HG02642 (cell line): ENCODE measurements around the gene RAB1A.
A peak's percentile ranks its signal among the peaks of the same experiment; 100 is the strongest.
"Not testable (repeated sequence)": the region's sequence is repeated elsewhere in the genome, so short reads cannot be mapped to it uniquely, and the experiment has no call there.

Experiments used
- ATAC-seq: cut with Tn5 transposase; IDR thresholded peaks from one replicate; pipeline ENCODE4 v1.9.1; 2021; ENCODE audit warnings: mild to moderate bottlenecking; ENCODE audit not compliant: unreplicated experiment, poor library complexity

RAB1A gene

DNA sequence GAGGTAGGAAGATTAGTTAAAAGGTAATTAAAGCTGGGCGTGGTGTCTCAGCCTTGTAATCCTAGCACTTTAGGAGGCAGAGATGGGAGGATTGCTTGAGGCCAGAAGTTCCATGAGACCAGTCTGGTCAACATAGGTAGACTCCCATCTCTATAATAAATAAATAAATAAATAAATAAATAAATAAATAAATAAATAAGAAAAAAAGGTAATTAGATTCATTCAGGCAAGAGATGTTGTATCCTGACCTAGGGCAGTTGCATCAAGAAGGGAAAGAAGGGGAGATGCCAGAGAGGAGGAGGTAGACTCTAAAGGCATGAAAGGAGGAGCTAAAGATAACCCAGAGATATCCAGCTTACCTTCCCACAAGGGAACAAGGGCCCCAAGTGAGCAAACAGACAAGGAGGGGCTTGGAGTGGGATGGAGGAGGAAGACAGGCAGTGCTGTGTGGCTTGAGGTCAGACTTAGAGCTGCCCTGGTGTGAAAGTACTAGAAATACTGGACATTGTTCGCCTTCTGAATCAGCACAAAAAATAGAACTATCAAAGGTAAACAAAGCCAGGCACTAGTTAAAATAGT is 7.4 kb upstream of the RAB1A start:
- ATAC-seq, result no peak

DNA sequence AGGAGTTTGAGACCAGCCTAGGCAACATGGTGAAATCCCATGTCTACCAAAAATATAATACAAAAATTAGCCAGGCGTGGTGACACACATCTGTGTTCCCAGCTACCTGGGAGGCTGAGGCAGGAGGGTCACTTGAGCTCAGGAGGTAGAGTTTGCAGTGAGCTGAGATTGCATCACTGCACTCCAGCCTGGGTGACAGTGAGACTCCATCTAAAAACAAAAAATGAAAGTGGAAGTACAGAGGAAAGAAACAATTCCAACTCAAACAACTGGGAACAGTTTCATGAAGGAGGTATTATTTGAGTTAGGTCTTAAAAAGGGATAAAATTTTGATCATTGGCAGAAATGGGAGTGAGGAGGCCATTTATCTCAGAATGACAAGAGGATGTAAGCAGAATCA is 6.3 kb upstream of the RAB1A start:
- ATAC-seq, result no peak

- no peak for ATAC-seq
These were observed 4.3 kb upstream of the RAB1A start for GRCh38 chr2:65134158-65134557.

DNA sequence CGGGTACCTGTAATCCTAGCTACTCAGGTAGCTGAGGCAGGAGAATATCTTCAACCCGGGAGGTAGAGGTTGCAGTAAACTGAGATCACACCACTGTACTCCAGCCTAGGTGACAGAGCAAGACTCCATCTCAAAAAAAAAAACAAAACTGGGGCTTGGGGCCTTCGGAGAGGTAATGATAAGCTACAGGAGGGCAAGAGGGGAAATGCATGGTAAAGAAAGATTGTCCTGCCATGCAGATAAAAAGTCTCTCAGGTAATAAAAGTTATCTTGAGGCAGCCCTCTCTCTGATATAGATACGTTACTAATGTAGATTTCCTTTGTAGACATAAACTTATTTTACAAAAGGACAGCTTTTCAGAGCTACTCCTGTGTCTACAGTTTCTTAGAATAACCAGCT is 3.7 kb upstream of the RAB1A start:
- no peak for ATAC-seq

GRCh38 chr2:65132930-65133329 is 3.0 kb upstream of the RAB1A start:
- not testable (repeated sequence) for ATAC-seq

- peak; percentile 33 for ATAC-seq
These were observed 814 bp upstream of the RAB1A start for GRCh38 chr2:65130664-65131175.

GRCh38 chr2:65129286-65129825 is 550 bp downstream of the RAB1A start:
- ATAC-seq, result peak; percentile 6

- ATAC-seq, result no peak
These were observed 1.4 kb downstream of the RAB1A start for GRCh38 chr2:65128297-65129190.

DNA sequence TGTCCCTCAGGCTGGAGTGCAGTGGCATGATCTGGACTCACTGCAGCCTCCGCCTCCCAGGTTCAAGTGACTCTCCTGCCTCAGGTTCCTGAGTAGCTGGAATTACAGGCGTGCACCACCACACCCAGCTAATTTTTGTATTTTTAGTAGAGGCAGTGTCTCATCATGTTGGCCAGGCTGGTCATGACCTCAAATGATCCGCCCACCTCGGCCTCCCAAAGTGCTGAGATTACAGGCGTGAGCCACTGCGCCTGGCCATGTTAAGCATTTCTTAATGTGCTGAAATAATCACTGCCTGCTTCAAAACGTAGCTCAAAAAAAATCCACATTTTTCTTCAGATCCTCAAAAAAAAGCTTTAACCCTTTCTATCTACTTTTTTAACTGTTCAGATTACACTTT is 4.4 kb downstream of the RAB1A start:
- not testable (repeated sequence) for ATAC-seq

GRCh38 chr2:65122313-65122712 is 7.6 kb downstream of the RAB1A start:
- ATAC-seq, result no peak

GRCh38 chr2:65120990-65121693 is 8.8 kb downstream of the RAB1A start:
- ATAC-seq, result no peak

DNA sequence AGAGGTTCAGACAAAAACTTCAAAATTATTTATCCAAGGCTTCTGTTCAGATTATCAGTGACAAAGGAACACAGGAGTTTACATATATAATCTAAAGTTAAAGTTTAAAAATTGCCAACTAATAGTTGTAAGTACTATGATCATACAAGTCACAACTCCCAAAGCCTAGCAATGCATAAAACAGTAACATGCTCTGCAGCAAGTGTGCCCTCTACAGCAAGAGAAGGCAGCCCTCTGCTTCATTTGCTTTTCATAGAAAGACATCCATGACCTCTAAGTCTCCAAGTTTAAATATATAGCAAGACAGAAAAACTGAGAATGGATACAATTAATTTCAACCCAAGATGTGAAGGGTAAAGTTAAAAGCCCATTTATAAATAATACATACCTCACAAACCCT is 13.3 kb downstream of the RAB1A start:
- ATAC-seq, result no peak

- no peak for ATAC-seq
These were observed 15.0 kb downstream of the RAB1A start for GRCh38 chr2:65114921-65115320.

- no peak for ATAC-seq
These were observed 16.1 kb downstream of the RAB1A start for GRCh38 chr2:65113816-65114215.

DNA sequence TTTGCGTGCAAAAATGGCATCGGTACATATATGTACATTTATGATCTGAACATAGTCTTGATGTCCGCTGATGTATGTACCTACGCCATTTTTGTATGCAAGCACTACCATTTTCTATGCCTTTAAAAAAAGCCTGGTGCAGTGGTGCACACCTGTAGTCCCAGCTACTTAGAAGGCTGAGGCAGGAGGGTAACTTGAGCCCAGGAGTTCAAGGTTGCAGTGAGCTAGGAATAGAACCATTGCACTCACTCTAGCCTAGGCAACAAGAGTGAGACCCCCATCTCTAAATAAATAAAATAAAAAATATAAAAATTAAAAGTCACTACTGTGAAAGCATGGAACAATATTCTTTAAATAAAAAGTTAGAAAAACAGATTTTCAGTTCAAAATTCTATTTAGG is 16.7 kb downstream of the RAB1A start:
- no peak for ATAC-seq

DNA sequence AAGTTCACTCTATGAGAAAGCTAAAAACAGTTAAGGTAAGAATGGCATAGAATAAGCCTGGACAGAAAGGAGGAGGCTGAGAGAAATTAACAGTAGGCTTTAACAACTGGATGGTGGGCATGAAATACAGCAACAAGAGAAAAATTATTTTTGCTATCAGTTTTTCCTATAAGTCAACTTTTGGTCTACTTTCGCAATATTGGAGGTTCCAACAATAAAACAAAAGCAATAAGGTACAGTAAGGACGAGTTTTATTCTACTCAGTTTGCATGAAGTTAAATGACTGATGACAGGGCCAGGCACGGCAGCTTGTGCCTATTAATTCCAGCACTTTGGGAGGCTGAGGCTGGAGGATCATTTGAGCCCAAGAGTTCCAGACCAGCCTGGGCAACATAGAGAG is 17.3 kb downstream of the RAB1A start:
- no peak for ATAC-seq

- no peak for ATAC-seq
These were observed 21.1 kb downstream of the RAB1A start for GRCh38 chr2:65108780-65109179.

GRCh38 chr2:65107530-65107929 is 22.4 kb downstream of the RAB1A start:
- no peak for ATAC-seq

GRCh38 chr2:65103013-65103715 is 26.7 kb downstream of the RAB1A start:
- no peak for ATAC-seq

GRCh38 chr2:65101071-65101470 is 28.8 kb downstream of the RAB1A start:
- no peak for ATAC-seq
